Measurements from ENCODE around the gene ABCA6.
"Not testable (repeated sequence)": the region's sequence is repeated elsewhere in the genome, so short reads cannot be mapped to it uniquely, and the experiment has no call there.

ABCA6 gene

DNA sequence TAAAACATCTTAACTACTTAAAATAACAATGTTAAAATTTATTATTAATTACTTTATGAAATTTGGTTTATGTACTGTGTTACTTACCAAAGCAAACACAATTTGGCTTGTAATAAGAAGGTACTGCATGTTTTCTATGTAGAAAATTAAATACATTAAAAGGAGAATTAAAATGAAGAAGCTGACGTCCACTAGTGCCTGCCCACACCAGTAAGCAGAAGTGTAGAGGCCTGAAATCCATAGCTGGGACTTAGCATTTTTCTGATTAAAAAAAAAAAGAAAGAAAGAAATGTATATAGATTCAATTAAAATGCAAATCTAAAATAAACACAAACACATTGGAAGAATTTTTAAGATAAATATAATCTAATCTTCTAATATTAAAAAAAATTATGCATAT is 45.2 kb downstream of the ABCA6 start:
- H3K27ac ChIP-seq (ENCODE audit: low read depth, low read length), result no peak overlapping the region

DNA sequence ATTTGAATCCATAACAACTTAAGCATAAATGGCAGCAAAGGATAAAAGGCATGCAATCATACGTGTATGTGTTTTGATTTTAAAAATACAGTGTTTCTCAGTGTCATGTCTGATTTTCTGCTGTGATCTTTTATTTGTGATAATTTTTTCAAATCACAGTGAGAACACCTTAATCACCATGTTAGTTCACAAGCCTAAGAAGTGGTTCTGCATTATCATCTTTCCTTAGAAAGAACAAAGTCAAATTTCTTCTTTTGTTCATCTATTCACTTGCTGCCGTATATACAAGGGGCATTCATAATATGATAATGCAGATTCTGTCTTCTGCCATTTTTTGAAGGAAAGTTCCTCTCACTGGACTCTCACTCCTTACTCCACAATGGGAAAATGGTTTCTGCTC is 47.7 kb downstream of the ABCA6 start:
- Histone ChIP-seq H3K9ac (ENCODE audit: low read length) (no peak overlapping the region), H3K27me3 (ENCODE audit: control insufficient read depth, insufficient read depth, low read length) (no peaks in the 10 kb centered on the region), H3K4me1 (ENCODE audit: control insufficient read depth, insufficient read depth, low read length) (no peaks in the 10 kb centered on the region; the same call in 1 of the 2 replicates), H3K36me3 (ENCODE audit: control insufficient read depth, insufficient read depth, low read length) (no peaks in the 10 kb centered on the region), H3K9me3 (ENCODE audit: control insufficient read depth, insufficient read depth, low read depth, low read length) (no peaks in the 10 kb centered on the region), H3K4me3 (ENCODE audit: low read depth, low read length) (no peak overlapping the region), H3K27ac (ENCODE audit: low read depth, low read length) (no peak overlapping the region)

More for the DNA sequence above, 45.2 kb downstream of the ABCA6 start:
- Histone ChIP-seq H3K36me3 (ENCODE audit: control insufficient read depth, insufficient read depth, low read length) (no peaks in the 10 kb centered on the region), H3K27me3 (ENCODE audit: control insufficient read depth, insufficient read depth, low read length) (no peaks in the 10 kb centered on the region), H3K4me1 (ENCODE audit: control insufficient read depth, insufficient read depth, low read length) (no peaks in the 10 kb centered on the region; the same call in 1 of the 2 replicates), H3K9ac (ENCODE audit: low read length) (no peak overlapping the region), H3K4me3 (ENCODE audit: low read depth, low read length) (no peak overlapping the region), H3K9me3 (ENCODE audit: control insufficient read depth, insufficient read depth, low read depth, low read length) (no peaks in the 10 kb centered on the region)

DNA sequence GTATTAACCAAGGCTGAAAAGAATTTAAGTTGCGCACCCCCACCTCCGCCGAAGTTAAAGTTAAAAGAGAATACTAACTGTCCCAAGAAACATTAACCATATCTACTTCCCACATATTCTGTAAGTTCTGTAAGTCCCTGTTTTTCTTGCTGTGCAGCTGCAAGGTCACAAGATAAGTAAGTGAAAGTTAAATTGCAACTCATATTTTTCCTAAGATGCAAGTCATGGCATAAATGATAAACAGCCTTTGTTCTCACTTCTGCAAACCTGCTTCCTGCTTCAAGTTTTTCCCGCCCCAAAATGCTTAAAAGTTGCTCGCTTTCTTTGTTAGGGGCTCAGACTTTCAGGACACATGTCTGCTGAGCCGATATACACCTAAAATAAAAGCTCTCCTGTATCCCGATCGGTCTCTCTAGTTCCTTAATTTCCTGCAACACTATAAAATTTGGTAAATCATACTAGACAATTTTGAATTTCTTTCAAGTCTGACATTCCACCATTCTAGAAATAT is 48.4 kb downstream of the ABCA6 start:
- no peak overlapping the region for H3K4me3 ChIP-seq (ENCODE audit: low read depth, low read length)
- H3K9me3 ChIP-seq (ENCODE audit: control insufficient read depth, insufficient read depth, low read depth, low read length), result no peaks in the 10 kb centered on the region
- no peak overlapping the region for H3K9ac ChIP-seq (ENCODE audit: low read length)
- H3K27ac ChIP-seq (ENCODE audit: low read depth, low read length), result no peak overlapping the region
- no peaks in the 10 kb centered on the region for H3K27me3 ChIP-seq (ENCODE audit: control insufficient read depth, insufficient read depth, low read length)
- H3K36me3 ChIP-seq (ENCODE audit: control insufficient read depth, insufficient read depth, low read length), result no peaks in the 10 kb centered on the region
- no peaks in the 10 kb centered on the region; the same call in 1 of the 2 replicates for H3K4me1 ChIP-seq (ENCODE audit: control insufficient read depth, insufficient read depth, low read length)

DNA sequence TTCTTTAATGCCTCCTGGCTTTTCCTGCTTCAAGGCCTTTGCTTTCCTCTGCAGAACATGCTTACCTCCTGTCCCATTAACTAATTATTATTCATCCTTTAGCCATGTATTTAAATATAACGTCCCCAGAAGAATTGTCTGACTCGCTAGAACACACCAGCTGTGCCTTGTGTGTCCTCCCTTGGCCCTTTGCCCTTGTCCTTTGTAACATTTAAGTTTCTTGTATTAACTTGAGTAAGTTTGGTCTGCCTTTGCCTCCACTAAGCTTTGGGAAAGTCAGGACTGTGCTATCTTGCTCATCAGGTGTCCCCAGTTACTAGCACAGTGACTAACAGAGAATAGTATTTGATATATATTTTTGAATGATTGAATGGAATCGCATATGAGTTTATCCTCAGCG is 51.3 kb downstream of the ABCA6 start:
- Histone ChIP-seq H3K36me3 (ENCODE audit: control insufficient read depth, insufficient read depth, low read length) (no peaks in the 10 kb centered on the region), H3K4me1 (ENCODE audit: control insufficient read depth, insufficient read depth, low read length) (no peaks in the 10 kb centered on the region), H3K27ac (ENCODE audit: low read depth, low read length) (no peak overlapping the region), H3K9me3 (ENCODE audit: control insufficient read depth, insufficient read depth, low read depth, low read length) (no peaks in the 10 kb centered on the region), H3K4me3 (ENCODE audit: low read depth, low read length) (no peak overlapping the region), H3K9ac (ENCODE audit: low read length) (no peak overlapping the region), H3K27me3 (ENCODE audit: control insufficient read depth, insufficient read depth, low read length) (no peaks in the 10 kb centered on the region)

DNA sequence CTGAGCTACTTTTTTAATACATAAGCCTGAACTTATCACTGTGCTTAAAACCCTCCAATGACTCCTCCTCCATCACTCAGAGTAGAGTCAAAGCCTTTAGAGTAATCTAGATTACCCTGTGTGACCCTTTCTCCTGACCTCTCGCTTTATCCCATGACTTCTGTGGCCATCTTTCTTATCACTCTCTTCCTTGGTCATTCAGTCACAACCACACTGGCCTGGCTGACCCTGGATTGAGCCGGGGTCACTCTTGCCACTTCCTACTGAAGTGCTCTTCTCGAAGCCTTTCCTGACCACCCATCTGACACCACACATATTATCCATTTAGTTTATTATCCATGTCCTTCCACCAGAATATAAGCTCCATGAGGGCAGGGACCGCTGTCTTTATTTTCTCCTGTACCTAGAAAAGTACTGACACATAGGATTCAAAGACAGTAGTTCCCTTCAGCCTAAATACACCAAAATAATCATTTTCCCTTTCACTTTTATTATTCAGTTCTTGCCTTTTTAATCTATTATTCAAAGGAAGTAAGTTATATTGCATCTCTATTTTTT is 53.0 kb downstream of the ABCA6 start:
- Histone ChIP-seq H3K4me1 (ENCODE audit: control insufficient read depth, insufficient read depth, low read length) (no peaks in the 10 kb centered on the region), H3K36me3 (ENCODE audit: control insufficient read depth, insufficient read depth, low read length) (no peaks in the 10 kb centered on the region), H3K27me3 (ENCODE audit: control insufficient read depth, insufficient read depth, low read length) (no peaks in the 10 kb centered on the region), H3K9me3 (ENCODE audit: control insufficient read depth, insufficient read depth, low read depth, low read length) (no peaks in the 10 kb centered on the region), H3K9ac (ENCODE audit: low read length) (no peak overlapping the region), H3K27ac (ENCODE audit: low read depth, low read length) (no peak overlapping the region), H3K4me3 (ENCODE audit: low read depth, low read length) (no peak overlapping the region)

DNA sequence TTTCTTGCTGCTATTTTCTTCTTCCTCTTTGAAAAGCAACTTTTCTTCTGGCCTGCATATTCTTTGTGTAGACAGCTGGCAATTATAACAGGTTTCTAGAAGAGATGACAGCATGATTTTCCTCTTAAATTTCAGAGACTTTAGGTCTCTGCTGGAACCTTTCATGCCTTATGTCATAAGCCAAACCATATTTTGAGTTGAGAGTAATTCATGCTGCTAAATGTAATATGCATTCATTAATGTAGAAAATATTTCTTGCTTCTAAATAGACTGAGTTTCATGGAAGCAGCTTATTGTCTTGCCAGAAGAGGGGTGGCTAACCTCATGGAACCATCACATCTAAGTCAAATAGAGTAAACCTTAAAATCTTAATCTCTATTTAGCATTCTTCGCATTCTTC is 55.1 kb downstream of the ABCA6 start:
- no peaks in the 10 kb centered on the region for H3K36me3 ChIP-seq (ENCODE audit: control insufficient read depth, insufficient read depth, low read length)
- H3K9me3 ChIP-seq (ENCODE audit: control insufficient read depth, insufficient read depth, low read depth, low read length), result 0 out of 2 replicates have a peak, but pooled peaks cover 5% of the 10 kb centered on the region
- no peak overlapping the region for H3K4me3 ChIP-seq (ENCODE audit: low read depth, low read length)
- no peak overlapping the region for H3K9ac ChIP-seq (ENCODE audit: low read length)
- H3K27me3 ChIP-seq (ENCODE audit: control insufficient read depth, insufficient read depth, low read length), result no peaks in the 10 kb centered on the region
- no peaks in the 10 kb centered on the region for H3K4me1 ChIP-seq (ENCODE audit: control insufficient read depth, insufficient read depth, low read length)
- no peak overlapping the region for H3K27ac ChIP-seq (ENCODE audit: low read depth, low read length)

DNA sequence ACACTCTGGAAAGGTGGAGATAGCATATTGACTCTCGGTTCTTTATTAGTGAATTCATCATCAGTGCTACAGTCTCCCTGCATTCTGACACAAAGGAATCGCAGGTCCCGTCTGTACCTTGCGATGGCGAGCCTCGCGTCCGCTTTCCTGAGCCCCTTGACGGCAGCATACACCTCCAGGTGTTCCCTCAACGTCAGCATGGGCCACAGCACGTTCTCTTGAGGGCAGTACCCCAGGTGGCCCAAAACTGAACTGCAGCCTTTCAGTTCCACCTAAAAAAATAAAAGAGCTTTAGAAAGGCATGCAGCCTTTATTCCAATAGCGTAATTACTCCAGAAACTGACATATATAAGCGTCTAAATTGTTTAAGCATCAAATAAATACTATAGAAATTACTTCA is 56.8 kb downstream of the ABCA6 start:
- no peak overlapping the region for H3K9ac ChIP-seq (ENCODE audit: low read length)
- no peak overlapping the region for H3K4me3 ChIP-seq (ENCODE audit: low read depth, low read length)
- 0 out of 2 replicates have a peak, but pooled peaks cover 5% of the 10 kb centered on the region for H3K9me3 ChIP-seq (ENCODE audit: control insufficient read depth, insufficient read depth, low read depth, low read length)
- no peaks in the 10 kb centered on the region for H3K27me3 ChIP-seq (ENCODE audit: control insufficient read depth, insufficient read depth, low read length)
- H3K4me1 ChIP-seq (ENCODE audit: control insufficient read depth, insufficient read depth, low read length), result no peaks in the 10 kb centered on the region
- H3K36me3 ChIP-seq (ENCODE audit: control insufficient read depth, insufficient read depth, low read length), result no peaks in the 10 kb centered on the region
- H3K27ac ChIP-seq (ENCODE audit: low read depth, low read length), result no peak overlapping the region

DNA sequence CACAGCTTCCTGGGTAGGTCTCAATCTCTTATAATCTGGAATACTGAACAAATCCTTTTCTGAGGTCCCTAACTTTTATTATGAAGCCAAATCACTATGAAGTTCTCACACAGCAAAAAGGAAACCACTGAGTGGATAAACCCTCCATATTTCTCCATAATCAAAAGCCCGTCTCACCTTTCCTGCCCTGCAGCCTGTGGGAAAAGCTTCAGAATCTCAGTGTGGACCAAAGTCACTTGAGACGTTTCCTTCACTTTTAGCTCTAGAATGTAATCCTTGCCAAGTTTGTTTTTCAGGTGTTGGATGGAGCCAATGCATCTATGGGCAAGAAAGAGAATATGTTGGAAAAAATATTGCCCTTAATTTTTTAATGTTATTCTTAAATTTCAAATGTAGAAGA is 59.0 kb downstream of the ABCA6 start:
- Histone ChIP-seq H3K4me3 (ENCODE audit: low read depth, low read length) (no peak overlapping the region), H3K4me1 (ENCODE audit: control insufficient read depth, insufficient read depth, low read length) (no peaks in the 10 kb centered on the region), H3K9me3 (ENCODE audit: control insufficient read depth, insufficient read depth, low read depth, low read length) (0 out of 2 replicates have a peak, but pooled peaks cover 5% of the 10 kb centered on the region), H3K27ac (ENCODE audit: low read depth, low read length) (no peak overlapping the region), H3K36me3 (ENCODE audit: control insufficient read depth, insufficient read depth, low read length) (no peaks in the 10 kb centered on the region), H3K27me3 (ENCODE audit: control insufficient read depth, insufficient read depth, low read length) (no peaks in the 10 kb centered on the region), H3K9ac (ENCODE audit: low read length) (no peak overlapping the region)

DNA sequence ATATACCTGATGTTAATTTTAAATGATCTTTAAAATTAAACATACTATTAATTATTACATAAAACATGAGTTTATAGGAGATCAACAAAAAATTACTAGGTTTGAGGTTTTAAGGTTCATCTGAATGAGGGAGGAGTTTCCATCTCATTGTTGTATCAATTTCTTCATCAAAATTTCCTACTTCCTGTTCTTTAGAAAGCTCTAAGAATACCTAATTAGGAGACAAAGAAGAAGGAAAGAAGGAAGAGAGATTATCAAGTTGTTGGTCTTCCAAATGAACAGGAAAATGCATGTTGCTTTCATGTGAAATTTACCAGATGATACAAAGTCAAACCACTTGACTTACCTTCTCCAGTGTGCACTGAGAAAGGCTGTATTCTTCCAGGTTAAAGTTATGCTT is 62.8 kb downstream of the ABCA6 start:
- Histone ChIP-seq H3K4me3 (ENCODE audit: low read depth, low read length) (no peak overlapping the region), H3K27me3 (ENCODE audit: control insufficient read depth, insufficient read depth, low read length) (no peaks in the 10 kb centered on the region), H3K9me3 (ENCODE audit: control insufficient read depth, insufficient read depth, low read depth, low read length) (0 out of 2 replicates have a peak, but pooled peaks cover 5% of the 10 kb centered on the region), H3K9ac (ENCODE audit: low read length) (no peak overlapping the region), H3K27ac (ENCODE audit: low read depth, low read length) (no peak overlapping the region), H3K4me1 (ENCODE audit: control insufficient read depth, insufficient read depth, low read length) (no peaks in the 10 kb centered on the region), H3K36me3 (ENCODE audit: control insufficient read depth, insufficient read depth, low read length) (no peaks in the 10 kb centered on the region)

DNA sequence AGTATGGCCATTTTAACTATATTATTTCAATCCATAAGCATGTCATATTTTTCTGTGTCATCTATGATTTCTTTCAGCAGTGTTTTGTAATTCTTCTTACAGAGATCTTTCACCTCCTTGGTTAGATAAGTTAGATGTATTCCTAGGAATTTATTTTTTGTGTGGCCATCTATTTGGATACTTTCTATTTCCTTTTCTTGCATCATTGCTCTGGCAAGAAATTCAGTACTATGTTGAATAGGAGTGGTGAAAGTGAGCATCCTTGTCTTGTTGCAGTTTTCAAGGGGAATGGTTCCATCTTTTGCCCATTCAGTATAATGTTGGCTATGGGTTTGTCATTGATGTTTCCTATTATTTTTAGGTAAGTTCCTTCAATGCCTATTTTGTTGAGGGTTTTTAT is 65.9 kb downstream of the ABCA6 start:
- no peaks in the 10 kb centered on the region for H3K27me3 ChIP-seq (ENCODE audit: control insufficient read depth, insufficient read depth, low read length)
- H3K9ac ChIP-seq (ENCODE audit: low read length), result no peak overlapping the region
- no peak overlapping the region for H3K4me3 ChIP-seq (ENCODE audit: low read depth, low read length)
- H3K27ac ChIP-seq (ENCODE audit: low read depth, low read length), result no peak overlapping the region
- H3K4me1 ChIP-seq (ENCODE audit: control insufficient read depth, insufficient read depth, low read length), result 0 out of 2 replicates have a peak, but pooled peaks cover under 1% of the 10 kb centered on the region
- no peaks in the 10 kb centered on the region for H3K9me3 ChIP-seq (ENCODE audit: control insufficient read depth, insufficient read depth, low read depth, low read length)
- no peaks in the 10 kb centered on the region for H3K36me3 ChIP-seq (ENCODE audit: control insufficient read depth, insufficient read depth, low read length)

DNA sequence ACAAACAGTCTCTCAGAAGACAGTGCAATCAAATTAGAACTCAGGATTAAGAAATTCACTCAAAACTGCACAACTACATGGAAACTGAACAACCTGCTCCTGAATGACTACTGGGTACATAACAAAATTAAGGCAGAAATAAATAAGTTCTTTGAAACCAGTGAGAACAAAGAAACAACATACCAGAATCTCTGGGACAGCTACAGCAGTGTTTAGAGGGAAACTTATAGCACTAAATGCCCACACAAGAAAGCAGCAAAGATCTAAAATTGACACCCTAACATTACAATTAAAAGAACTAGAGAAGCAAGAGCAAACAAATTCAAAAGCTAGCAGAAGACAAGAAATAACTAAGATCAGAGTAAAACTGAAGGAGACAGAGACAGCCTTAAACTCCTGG is 68.3 kb downstream of the ABCA6 start:
- H3K27me3 ChIP-seq (ENCODE audit: control insufficient read depth, insufficient read depth, low read length); H3K9me3 ChIP-seq (ENCODE audit: control insufficient read depth, insufficient read depth, low read depth, low read length); H3K4me3 ChIP-seq (ENCODE audit: low read depth, low read length); H3K27ac ChIP-seq (ENCODE audit: low read depth, low read length); H3K9ac ChIP-seq (ENCODE audit: low read length); H3K36me3 ChIP-seq (ENCODE audit: control insufficient read depth, insufficient read depth, low read length): not testable (repeated sequence)
- peaks cover 12% of the 10 kb centered on the region for H3K4me1 ChIP-seq (ENCODE audit: control insufficient read depth, insufficient read depth, low read length)

All from HUES6 (cell line).